ENCODE data around the gene MYL2. TPM values are rescaled to one million over a fixed set of nuclear protein-coding genes. Genes with fewer than 3 reads are reported as not detected.

MYL2 gene
- total RNA-seq, 1 donor from 2014 or later, result not detected

DNA sequence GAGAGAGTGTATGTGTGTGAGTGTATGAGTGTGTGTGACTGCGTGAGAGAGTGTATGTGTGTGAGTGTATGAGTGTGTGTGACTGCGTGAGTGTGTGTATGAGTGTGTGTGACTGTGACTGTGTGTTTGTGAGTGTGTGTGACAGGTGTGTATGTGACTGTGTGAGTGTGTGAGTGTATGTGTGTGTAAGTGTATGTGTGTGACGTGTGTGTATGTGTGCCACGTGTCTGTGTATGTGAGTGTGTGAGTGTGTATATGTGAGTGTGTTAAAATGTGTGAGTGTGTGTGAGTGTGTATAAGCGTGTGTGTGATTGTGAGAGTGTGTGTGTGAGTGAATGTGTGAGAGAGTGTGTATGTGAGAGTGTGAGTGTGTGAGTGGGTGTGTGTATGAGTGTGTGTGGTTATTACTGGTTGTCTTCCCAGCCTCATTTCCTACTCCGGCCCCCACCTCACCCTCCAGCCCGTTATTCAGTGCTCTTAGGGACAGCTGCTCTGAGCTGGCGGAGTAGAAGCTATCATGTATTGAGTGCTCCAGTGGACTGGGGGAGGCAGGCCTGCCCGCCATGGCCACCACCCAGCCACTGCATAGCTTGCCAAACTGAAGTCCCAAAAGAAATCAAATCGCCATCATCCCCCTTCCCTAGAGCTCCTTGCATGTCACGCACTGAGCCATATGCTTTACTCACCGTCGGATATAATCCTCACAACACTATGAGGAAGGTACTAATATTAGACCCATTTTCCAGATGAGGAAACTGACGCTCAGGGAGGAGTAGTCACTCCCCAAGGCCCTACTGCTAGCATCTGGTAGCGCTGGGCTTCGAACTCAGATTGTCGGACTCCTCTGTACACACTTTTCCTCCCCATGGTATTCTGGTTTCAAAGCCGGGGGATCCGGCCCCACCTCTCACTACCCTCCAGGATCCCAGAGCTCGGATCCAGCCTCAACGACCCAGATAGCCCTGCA lies 10.3 kb upstream of the MYL2 start:
- no peak for DNase-seq (ENCODE audit: low read depth)

DNA sequence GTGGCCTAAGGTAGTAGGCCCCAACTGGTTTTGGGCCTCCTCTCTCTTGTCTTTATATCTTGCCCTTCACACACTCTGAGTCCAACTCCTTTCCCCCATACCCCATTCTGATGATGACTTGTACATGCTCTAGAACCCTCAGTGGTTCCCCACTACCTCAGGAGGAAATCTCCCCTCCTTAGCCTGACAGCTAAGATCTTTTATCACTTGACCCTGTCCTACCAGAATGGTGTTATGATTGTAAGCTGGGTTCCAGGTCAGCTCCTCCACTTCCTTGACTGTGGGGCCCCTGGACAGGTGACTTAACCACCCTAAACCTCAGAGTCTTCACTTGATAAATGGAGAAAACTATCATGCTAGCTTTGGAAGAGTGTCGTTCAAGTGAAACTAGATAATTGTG lies 9.4 kb upstream of the MYL2 start:
- no peak for DNase-seq (ENCODE audit: low read depth)

DNA sequence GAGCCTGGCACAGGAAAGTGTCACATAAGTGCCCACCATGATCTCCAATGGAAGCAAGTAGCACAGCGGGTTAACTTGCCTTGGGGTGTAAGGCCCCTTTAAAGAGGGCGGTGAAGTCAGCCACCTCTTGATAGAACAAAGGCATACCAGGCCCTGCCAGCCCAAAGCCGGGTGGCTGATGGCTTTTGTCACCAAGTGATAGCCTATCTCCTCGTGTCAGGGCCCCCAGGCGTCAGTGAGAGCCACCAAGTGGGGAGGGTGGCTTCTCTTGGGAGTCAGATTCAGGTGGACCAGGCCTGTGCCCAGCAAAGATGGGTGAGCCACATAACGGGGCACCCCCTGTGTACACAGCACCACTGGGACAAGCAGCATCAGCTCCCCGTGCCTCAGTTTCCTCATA lies 8.3 kb upstream of the MYL2 start:
- DNase-seq (ENCODE audit: low read depth), result no peak

DNA sequence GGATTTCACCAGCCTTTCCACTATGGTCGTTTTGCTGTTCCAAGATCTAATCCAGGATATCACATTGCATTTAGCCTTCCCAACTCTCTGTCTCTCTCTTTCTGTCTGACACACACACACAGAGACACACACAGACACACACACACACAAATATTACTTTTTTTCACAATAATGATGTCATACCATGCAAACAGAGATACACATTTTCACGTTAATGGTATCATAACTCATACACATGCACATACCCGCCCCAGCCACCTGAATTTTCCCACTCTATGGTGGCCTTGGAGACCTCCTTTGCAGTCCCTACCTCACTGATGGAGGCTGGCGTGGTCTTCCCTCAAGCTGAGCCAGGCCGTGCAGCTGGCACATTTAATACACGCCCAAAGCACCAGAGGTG lies 7.2 kb upstream of the MYL2 start:
- DNase-seq (ENCODE audit: low read depth), result no peak

DNA sequence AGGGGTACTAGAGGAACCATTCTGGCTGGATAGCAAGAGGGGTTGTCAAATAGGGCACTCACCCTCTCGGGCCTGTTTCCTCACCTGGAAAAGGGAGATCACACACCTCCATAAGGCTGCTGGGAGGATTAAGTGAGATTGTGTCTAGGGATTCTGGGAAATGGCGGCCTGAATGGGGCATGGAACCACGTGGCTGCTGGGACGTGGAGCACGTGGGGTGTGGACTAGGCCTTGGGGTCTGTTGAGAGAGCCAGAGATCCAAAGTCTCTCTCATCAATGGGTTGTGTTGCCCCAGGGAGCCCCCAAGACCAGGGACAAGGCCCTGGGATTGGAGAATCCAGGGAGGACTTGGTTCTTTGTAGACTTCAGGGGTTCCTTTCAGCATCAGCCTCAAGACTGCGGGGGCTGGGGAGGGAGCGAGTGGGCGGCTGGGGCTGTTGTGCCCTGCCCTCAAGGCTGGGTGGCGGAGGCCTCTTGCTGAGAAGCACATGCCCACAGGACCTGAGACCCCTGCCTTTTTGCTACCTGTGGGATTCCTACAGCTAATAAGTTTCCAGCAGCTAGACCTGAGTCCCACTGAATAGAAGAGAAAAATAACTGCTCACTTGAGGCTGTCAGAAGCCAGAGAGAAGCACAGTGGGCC lies 3.4 kb upstream of the MYL2 start:
- DNase-seq (ENCODE audit: low read depth), result no peak

DNA sequence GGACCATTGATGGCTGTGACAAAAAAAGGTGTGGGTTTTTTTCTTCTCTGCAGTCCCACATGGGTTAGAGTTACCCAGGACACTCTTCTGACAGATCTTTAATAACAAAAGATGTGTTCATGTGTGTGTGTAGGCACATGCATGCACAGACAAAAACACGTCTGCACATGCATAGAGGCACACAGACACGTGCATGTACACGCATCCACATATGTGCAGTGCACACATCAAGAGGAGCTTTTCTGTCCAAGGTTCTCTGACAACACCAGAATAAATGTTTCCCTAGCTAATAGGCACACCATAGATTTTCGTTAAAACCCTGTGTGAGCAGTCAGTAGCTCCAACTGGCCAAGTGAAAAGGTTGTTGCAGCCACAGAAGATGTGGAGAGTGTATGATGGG lies 2.8 kb upstream of the MYL2 start:
- no peak for DNase-seq (ENCODE audit: low read depth)

DNA sequence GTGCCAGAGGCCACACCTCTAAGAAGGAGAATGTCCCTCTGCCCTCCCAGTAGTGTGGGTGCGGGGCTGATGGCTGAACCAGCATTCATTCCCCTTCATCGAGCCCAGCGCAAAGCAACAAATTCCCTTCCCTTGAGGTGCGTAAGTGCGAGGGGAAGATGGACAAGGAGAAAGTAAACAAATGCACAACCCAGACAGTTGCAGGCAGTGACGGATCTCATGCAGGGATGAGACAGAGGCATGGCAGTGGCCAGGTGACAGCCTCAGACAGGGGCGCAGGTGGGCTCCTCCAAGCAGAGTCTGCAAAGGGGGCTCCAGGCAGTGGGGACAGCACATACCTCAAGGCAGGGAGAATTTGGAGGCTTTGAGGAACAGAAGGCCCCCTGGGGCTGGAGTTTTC lies 2.3 kb upstream of the MYL2 start:
- DNase-seq (ENCODE audit: low read depth), result no peak

DNA sequence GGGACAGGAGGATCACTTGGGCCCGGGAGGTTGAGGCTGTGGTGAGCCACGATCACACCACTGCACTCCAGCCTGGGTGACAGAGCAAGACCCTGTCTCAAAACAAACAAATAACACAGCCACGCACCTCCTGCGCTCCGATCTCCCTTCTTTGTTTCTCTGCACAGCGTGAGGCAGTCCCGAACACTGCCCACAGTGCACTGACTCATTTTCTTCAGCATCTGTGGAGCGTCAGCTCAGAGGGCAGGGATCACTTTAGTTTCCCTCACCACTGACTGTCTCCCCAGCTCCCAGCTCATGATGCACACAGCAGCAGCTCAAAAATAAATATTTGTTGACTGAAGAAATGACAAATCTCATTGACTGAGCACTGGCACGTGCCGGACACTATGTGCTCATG lies 883 bp upstream of the MYL2 start:
- DNase-seq (ENCODE audit: low read depth), result no peak

DNA sequence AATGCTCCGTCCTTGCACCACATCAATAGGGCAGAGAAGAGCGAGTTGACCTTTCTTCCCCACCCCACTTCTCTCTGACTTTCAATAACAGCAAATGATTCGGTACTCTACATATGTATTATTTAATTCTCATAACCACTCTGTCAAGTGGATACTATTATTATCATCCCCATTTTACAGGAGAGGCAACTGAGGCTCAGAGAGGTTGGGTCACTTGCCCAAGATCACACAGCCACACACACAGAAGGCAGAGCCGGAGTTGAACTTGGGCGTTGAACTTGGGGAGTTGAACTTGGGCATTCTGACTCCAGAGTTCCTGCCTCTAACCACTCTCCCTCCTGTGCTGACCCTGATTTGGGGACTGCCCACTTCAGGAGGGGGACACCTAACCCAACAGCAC lies 659 bp downstream of the MYL2 start:
- DNase-seq (ENCODE audit: low read depth), result no peak

DNA sequence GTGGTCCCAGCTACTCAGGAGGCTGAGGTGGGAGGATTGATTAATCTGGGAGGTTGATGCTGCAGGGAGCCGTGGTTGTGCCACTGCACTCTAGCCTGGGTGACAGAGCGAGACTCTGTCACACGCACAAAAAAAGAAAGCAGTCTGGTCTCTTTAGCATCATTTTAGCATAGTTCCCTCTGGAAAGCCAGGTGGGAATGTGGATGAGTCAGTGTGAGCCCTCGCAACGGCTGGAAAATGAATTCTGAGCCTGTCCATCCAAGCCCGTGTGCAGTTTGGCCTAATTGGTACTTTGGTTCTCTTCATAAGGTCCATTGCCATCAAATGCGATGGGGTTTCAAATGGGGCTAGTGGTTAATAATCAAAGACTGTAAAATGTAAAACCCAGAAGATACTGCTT lies 2.4 kb downstream of the MYL2 start:
- DNase-seq (ENCODE audit: low read depth), result no peak

DNA sequence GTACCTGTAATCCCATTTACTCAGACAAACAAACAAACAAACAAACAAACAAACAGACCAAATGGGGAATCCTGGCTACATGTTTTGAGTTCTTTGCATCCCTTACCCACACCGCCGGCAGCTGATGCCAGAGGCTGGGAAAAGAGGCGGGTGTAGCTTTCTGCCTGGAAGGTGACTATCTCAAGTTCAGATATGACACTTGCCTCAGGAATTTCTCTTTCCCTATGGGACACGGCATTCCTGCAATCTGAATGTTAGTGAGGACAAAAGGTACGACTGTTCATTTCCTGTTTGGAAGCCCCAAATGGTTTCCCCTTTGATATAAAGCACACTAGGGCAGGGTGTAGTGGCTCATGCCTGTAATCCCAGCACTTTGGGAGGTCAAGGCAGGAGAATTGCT lies 2.9 kb downstream of the MYL2 start:
- DNase-seq (ENCODE audit: low read depth), result peak; percentile 78

DNA sequence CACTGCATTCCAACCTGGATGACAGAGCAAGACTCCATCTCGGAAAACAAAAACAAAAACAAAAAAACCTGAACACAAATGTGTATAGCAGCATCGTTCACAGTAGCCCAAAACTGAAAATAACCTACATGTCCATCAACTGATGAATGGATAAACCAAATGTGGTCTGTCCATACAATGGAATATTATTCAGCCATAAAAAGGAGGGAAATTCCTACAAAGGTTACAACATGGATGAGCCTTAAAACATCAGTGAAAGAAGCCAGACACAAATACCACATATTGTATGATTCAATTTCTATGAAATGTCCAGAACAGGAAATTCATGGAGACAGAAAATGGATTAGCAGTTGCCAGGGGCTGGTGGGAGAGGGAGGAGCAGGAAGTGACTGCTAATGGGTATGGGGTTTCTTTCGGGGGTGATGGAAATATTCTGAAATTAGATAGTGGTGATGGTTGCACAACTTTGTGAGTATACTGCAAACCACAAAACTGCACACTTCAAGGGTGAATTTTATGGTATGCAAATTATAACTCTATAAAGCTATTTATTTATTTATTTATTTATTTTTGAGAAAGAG lies 4.0 kb downstream of the MYL2 start:
- no peak for DNase-seq (ENCODE audit: low read depth)

DNA sequence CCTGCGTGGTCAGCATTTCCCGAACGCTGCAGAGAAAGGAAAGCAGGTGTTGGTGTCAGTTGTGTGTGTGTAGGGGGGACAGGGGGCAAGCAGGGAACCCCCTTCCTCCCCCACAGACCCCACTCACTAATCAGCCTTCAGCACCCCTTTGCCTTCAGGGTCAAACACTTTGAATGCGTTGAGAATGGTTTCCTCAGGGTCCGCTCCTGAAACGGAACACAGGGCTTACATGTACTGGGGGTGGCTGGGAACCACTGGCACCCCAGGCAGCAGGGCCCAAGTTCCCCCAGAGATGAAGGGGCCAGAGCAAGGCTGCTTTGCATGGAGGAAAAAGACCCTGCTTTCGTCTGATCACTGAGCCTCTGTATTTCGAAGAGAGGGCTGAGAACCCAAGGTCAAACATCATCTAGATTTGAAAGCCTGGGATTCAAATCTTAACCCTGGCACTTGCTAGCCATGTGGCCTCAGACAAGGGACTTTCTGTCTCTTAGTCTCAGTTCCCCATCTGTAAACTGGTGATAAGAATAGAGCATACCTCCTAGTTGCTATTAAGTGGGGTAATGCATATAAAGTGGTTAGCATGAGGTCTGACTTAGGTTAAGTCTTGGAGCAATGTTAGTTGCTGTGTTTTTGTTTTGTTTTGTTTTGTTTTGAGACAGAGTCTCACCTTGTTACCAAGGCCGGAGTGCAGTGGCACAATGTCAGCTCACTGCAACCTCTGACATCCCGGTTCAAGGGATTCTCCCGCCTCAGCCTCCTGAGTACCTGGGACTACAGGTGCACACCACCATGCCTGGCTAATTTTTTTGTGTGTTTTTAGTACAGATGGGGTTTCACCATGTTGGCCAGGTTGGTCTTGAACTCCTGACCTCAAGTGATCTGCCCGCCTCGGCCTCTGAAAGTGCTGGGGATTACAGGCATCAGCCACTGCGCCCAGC lies 7.0 kb downstream of the MYL2 start:
- no peak for DNase-seq (ENCODE audit: low read depth)

DNA sequence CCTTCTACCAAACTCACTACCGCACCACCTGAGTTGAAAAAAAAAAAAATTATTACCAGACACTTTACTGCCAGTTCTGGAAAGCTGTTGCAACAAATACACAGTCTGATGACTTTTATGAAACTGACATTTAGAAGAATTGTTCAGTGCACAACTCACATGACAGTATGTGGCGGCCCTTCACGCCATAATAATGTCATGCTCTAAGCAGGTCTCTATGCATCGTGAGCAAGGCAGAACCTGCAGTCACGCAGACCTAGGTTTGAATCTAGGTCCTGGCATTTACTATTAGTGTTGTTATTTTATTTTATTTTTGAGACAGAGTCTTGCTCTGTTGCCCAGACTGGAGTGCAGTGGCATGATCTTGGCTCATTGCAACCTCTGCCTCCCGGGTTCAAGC lies 8.1 kb downstream of the MYL2 start:
- no peak for DNase-seq (ENCODE audit: low read depth)

DNA sequence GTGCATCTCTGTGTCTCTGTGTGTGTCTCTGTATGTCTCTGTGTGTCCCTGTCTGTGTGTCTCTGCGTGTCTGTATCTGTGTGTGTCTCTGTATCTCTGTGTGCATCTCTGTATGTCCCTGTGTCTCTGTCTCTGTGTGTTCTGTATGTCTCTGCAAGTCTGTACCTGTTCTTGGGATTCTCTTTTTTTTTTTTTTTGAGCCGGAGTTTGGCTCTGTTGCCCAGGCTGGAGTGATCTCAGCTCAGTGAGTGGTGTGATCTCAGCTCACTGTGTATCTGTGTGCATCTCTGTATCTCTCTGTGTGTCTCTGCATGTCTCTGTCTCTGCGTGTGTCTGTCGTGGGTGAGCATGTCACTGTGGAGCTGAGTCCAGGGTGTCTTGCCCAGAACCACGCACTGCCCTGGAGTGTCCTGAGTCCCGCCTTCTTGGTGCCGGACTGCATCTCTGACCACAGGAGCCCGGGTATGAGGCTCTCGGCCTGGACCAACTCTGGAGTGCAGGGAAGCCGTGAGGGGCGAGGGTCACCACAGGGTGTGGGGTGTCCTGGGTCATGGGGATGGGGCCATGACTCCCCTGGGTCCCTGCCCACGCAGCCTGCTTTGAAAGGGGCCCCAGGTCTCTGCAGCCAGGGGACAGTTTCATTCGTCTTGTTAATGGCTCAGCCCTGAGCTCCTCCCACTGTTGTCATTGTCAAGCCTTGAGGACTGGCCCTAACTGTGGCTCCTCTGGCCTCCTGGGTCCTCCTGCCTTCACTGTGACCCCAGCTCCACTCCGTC lies 11.8 kb downstream of the MYL2 start:
- DNase-seq (ENCODE audit: low read depth), result no peak

DNA sequence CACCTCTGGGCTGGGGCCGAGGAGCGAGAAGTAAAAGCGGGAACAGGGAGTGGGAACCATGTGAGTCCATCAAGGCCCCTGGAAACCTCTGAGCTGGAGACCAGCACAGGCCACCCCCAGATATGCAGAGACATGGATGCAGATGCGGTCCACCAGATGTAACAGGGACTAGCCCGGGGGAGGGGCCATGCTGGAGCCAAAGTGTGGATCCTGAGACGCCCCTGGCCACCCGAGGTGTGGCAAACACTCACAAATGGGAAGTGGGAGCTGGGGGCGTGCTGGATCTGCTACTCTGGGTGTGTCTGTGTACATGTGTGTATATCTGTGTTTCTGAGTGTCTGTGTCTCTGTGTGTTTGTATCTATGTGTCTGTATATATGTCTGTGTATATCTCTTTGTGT lies 12.8 kb downstream of the MYL2 start:
- DNase-seq (ENCODE audit: low read depth), result no peak

DNA sequence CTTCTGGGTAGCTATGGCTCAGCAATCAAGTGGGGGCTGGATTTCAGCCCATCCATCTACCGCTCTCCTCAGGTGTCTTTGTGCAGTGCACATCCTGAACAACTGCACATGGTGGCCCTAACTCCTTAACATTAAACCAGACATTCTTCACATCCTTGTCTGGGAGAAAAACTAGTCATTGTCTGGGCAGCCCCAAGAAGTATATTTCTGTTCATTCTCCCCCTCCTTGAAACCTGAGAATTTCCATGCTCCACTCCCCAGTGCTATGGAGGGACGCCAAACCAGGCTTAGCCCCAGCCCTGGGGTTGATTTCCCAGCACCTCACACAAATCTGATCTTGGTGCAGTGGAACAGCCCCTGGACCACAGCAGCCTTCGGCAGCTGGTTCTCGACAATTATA lies 13.4 kb downstream of the MYL2 start:
- no peak for DNase-seq (ENCODE audit: low read depth)

DNA sequence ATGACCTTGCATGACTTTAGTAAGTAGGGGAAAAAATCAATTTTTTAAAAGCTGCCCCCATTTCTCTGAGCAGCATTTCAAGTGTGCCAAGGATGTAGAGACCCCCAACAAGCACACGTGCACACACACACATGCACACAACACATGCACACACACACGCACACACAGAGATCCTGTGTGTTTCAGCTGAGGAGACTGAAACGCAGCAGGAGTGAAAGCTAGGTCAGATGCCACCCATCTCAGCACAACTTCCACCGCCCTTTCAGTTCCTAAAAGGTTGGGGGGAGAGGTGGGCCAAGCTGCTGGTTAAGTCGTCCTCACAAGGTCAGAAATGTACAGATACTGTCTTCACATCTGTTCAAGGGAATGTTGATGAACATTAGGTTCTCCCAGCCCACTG lies 13.9 kb downstream of the MYL2 start:
- no peak for DNase-seq (ENCODE audit: low read depth)

DNA sequence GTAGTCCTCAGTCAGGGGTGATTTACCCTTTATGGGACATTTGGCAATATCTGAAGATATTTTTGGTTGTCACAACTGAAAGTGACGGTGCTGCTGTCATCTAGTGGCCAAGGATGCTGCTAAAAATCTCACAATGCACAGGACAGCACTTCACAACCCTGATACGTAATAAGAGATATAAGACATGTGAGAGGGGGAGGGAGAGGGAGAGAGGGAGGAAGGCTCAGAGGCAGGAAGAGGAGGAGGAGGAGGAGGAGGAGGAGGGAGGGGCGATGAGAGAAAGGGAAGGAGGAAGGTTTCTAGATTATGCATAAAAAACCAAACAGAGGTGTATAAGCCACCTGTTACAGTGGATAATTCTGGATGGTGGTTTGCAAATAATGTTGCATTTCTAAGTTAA lies 14.3 kb downstream of the MYL2 start:
- no peak for DNase-seq (ENCODE audit: low read depth)

DNA sequence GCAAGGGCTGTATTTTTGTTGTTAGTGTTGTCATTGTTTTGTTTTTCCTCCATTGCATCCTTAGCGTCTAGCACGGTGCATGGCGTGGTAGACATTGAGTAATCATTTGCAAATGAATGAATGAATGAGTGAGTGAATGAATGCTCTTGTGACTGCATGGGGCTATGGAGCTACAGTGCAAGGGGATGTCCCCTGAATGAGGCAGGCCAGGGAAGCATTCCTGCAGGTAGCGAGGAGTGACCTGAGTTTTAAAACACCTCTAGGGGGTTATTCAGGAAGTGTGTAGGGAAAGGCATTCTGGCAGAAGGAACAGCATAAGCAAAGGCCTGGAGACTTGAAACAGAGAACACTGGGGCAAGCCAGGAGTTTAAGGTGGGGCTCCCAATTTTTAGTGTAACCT lies 16.9 kb downstream of the MYL2 start:
- DNase-seq (ENCODE audit: low read depth), result no peak

DNA sequence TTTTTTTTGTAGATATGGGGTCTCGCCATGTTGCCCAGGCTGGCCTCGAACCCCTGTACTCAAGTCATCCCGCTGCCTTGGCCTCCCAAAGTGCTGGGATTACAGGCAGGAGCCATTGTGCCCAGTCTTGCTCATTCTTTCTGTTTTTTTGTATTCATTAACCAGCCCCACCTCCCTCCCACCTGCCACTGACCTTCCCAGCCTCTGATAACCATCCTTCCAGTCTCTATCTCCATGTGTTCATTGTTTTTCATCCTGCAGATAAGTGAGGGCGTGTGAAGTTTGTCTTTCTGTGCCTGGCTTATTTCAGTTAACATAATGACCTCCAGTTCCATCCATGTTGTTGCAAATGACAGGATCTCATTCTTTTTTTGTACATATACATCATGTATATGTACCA lies 19.0 kb downstream of the MYL2 start:
- no peak for DNase-seq (ENCODE audit: low read depth)

Measured in renal cortical epithelial cell (primary cell).